MV-4-11 (cell line): ENCODE measurements around the gene LMBR1.
"Not testable (repeated sequence)": the region's sequence is repeated elsewhere in the genome, so short reads cannot be mapped to it uniquely, and the experiment has no call there.

Experiments
- DNase-seq: peaks from one replicate; lab custom pipeline; 2025; lab: John Stamatoyannopoulos, UW

LMBR1 gene

DNA sequence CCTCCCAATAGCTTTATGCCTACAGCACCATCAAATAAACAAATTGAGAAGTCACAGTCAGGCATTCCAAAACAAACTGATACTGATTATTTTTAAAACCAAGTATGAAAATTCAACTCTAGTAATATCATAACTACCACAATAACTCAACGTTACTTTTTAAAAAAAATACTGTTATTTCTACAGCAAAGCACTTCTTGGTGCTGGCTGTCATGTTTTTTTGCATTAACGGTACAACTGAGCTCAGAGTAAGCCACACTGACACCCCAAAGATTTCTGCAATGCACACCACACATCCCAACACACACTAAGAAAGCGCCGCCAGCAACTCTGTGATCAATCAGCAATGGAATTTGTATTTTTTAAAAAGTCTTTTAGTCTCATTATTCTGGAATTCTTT is 138.8 kb downstream of the LMBR1 start:
- no peak for DNase-seq

DNA sequence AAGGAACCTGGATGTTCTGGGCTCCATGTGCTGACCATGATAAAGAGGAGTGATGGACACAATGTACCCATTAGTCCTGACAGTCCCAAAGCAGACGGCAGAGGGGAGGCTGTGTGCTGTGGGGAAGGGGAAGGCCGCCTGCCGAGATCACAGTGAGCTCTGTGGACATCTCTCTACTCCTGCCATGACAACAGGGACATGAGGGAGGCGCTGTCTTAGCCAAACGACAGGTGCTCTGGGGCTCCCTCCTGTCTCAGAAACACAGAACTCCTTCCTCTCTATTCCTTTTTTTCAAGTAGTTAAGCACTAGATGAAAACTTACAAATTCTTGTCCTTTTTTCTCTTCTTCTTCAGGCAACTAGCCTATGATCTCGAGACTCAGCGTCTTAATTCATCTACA is 139.4 kb downstream of the LMBR1 start:
- DNase-seq: no peak

DNA sequence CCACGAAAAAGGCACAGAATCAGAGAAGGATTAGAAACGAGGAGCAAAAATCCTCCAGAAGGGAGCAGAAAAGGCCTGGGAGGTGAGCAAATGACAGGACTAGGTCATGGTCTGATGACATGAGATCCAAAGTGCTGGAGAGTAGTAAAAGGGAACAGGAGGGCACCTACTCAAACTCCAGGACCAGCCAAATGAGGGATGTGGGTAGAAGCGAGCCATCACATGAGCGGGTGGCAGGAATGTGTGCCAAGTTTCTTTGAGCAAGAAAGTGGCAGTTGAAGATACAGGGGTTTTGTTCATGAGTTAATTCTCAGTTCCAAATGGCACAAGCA is 139.8 kb downstream of the LMBR1 start:
- no peak for DNase-seq

DNA sequence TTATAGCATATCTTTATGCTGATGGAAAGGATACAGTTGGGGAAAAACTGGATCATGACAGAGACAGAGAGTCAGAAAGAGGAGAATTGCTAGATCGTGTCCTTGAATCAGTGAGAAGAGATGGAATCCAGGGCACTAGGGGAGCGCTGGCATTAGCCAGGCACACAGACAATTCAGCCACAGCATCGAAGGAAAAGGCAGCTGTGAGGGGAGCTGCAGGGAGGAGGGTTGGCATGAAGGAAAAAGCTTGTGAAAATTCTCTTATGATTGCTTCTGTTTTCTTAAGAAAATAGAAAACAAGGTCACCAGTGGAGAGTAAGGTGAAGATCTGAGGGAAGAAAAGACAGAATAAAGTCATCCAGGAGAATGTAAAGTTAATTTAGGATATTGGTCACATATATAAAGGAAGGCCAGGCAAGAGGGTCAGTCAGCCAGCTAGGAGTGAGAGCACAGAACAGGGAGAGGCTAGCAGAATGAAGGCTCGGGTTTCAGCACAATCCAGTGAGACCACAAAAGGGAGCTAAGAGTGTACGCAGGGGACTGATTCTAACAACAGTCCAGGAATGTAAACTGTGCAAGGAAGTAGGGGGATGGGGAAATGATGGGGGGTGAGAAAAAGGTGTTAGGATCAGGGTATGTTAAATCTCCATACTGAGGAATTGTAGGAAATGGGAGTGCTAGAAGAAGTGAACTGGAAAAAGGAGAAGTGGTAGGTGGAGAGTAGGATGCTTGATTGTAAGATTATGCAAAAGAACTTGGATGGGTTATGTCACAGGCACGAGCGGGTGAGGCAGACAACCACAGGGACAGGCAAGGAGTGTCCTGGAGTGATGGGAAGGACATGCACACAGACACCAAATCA is 140.4 kb downstream of the LMBR1 start:
- peak; percentile 8 for DNase-seq

DNA sequence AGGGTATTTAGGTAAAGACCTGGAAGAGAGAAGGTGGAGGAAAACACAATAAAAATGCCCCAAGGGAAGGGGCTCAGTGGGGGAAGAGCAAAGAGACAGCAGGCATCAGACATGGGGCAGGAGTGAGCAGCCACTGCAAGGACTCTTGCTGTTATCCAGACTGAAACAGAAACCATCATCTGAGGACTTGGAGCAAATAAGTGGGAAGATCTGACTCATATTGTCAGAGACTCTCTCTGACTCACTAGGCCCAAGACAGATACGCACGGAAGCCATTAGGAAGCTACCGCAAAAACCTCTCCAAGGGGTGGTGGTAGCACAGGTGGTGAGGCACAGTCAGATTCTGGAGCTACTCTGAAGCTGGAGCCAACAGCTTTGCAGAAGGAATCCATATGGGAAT is 141.7 kb downstream of the LMBR1 start:
- peak; percentile 86 for DNase-seq

DNA sequence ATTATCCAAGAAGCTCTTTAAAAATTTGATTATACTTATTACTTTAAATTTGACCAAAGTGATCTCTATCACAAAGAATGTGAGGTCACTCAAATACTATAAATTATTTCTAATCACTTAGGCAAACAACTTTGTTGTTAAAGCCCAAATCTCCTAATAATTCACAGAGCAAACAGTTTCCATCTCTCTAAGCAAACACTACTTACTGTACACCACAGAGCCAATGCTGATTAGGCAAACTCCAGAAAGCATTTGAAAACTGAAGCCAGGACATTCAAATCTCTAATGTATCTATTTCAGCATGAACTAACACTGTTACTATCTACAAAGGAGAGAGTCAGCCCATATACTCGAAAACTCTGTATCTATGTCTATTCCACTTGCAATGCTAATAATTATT is 145.3 kb downstream of the LMBR1 start:
- DNase-seq: no peak

DNA sequence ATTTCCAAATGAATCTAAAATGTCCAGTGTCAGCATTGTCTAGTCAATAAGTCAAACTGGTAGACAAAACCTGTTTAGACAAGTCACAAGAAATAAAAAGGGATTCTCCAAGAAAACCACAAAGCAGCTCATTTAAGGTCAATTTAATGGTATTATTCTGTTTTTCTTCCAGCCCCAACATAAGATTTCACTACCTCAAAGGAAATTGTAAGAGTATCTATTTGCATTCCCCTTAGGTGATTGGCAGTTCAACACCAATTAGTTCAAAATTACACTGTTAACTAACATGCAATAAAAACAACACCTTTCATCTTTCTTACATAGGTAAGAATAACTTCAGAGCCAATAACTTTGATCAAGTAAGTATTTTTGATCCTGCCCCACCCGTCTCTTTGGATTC is 146.1 kb downstream of the LMBR1 start:
- DNase-seq: no peak

DNA sequence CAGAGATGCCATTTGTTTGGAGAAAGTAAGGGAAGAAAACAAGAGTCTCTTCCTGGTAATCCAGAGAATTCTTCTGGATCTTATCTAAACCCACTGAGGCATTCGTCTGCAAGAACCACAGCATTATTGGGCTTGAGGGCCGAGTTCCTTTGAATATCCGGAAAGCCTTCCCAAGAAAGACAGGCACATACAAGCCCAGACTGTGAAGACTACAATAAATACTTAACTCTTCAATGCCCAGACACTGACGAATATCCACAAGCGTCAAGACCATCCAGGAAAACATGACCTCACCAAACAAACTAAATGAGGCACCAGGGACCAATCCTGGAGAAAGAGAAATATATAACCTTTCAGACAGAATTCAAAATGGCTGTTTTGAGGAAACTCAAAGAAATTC is 153.4 kb downstream of the LMBR1 start:
- no peak for DNase-seq

DNA sequence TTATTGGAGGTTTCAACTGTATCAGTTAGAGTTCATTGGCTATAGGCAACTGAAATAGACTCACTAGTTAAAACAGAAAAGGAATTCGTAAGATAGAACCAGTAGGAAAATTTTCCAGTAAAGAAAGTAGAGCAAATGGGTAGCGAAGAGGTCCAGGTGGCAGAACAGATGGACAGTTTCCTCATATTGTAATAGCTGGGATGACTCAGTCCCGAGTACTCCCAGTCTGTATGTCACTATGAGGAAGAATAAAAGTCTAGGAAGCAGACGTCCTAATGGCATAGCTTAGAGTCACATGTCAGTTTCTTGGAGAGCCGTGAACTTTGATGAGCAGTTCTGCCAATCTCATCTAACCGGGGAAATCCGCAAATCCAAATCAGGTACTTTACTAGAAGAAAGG is 157.1 kb downstream of the LMBR1 start:
- no peak for DNase-seq

DNA sequence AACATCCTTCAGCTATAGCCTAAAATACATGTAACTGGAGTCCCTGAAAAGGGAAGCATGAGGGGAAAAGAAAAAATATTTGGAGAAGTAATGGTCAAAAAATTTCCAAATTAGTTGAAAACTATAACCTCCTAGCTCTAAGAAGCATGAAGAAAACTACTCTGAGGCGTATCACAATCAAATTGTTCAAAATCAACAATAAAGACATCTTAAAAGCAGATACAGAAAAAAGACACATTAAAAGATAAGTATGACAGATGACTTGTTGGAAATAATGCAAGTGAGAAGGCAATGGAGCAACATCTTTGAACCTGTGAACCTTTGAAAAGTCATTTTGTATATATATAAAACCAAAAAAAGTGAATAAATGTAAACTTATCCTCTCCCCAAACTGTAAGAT is 159.3 kb downstream of the LMBR1 start:
- DNase-seq: no peak

DNA sequence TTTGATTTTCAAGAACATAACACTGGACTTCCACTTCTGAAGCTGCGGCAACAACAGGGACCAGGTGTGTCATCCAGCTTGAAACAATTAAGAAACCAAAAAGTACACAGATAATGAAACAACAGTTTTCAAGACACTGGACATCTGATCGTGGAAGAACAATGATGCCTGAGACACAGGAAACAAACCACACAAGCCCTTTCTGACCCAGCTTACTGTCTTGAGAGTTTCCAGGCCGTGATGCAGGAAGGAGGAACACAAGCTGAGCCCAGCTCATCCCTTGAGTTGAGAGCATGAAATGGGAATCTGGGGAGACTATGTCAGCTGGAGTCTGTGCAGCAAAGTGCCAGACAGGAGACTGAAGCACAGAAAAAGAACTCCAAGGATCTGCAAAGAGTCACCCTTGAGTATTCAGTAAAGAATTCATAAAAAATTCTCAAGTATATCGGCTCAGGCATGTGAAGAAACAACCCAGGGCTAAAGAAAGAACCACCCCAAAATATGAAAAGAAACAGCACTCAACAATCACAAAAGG is 160.8 kb downstream of the LMBR1 start:
- DNase-seq: no peak

DNA sequence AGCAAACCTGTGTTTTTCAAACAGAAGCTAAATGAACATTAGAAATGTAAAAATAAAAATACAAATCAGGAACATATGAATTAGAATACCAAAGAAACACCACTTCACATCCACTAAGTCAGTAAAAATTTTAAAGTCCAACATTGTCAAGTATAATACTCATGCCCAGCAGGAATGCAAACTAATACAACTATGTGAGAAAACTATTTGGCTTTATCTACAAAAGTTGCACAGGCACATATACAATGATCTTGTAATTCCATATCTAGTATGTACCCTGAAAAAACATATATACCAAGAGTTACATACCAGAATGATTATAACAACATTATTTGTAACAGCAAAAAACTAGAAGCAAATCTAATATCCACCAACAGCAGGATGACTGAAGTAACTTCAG is 161.3 kb downstream of the LMBR1 start:
- DNase-seq: no peak

DNA sequence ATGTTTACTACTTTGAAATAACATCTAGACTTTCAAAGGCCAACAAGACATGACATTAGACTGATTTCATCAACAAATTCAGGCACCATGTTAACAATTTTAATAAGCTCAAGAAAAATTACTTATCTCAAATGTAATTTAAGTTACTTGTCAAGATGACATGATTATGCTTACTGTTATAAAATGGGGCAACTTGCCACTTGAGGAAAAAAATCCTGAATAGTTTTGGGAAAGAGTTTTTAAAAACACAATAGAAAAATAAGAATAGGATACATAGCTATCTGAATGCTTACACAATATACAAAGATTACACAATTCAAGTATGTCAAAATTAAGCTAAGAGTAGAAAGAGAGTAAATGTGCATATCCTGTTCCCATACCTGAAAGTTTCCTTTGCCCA is 167.0 kb downstream of the LMBR1 start:
- DNase-seq: no peak

DNA sequence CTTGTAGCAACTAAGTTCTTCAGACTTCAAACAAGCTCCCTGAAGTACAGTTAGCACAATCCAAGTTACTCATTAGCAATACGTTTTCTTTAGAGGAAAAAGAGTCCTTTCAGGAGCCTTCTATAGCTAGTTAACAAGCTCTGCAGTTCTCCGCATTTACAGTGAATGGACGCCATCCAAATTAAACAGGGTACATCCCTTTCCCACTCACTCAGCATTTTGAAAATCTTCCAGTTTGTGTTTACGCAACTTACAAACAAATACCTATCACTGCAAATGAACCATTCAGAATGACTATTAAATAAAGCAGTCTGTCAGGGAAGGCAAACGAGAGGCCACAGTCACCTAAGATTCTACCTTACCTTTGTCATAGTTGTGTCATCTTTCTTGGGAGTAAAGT is 167.9 kb downstream of the LMBR1 start:
- DNase-seq: no peak

DNA sequence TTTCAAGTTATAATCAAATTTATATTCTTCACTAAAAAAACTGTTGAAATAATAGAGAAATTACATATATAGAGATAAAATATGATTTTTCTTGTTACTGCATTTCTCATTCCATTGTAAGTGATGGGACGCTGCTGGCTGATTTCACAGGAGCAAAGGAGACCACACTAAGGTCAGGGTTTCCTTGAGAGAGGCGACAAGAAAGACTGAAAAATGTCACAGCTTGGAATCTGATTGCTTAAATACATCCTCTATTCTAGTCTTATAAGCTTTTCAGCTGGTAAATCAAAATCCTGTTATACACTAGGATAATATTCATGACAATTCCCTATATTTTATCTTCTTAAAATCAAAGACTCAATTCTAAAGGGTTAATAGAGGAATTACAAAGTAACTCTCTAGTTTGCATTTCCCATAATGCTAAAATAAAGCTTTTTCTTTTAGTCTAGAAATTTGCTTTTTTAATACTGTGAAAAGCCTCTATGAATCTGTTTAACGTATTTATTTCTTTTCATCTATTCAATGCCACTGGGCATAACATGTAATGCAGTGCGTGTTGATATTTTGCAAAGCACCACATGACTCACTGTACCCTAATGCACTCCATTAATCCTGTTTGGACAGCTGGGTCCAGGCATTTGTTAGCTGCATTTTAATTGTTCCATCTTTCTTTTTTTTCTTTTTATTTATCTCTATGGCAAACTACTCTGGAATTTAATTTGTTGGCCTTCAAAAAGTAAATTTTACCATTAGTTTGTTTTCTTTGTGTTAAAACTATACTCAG is 170.7 kb downstream of the LMBR1 start:
- no peak for DNase-seq

DNA sequence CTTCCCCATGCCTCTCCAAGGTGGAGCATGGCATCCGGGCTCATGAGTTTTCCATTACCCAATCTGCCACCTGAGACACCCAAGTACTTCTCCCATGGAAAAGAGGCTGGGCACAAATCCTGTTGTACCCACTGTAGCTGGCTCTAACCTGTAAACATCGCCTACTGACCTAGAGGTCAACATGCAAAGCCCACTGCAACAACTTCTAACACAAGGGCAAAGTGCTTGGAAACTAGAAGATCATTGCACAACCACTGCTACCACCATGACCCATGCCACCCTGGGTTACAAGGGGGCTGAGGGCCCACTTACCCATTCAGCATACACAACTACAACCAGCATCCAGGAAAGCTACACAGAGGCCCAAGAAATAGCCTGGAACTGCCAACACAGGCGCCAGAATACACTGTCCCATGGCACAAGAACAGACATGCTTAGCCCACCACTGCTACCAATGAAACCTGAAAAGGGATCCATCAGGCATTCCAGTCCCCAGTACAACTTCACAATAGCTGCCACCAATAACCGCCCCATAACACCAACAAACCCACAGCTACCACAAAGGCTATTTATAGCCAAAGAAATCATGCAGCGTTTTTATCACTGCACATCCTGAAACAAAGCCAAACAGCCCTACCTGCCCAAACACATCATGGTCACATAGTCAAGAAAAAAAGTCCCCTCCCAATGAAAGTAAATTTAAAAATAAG is 189.1 kb downstream of the LMBR1 start:
- peak; percentile 30 for DNase-seq

DNA sequence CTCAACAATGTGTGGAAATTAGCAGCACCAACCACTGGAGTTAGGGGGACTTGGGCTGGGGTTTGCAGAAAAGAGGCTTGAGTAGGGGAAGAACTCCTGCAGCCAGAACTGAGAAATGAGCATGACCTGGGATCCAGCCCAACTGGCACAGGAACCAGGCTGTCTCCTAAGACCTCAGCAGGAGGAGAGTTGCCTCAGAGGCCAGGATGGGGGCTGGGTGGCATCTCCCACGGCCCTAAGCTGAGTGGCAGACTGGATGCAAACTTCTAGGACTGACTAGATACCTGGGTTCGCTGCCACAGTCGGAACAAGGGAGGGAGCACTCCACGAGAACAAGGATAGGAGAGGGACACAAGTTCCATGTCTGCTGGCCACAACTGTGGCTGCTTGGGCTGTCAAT is 189.8 kb downstream of the LMBR1 start:
- no peak for DNase-seq

DNA sequence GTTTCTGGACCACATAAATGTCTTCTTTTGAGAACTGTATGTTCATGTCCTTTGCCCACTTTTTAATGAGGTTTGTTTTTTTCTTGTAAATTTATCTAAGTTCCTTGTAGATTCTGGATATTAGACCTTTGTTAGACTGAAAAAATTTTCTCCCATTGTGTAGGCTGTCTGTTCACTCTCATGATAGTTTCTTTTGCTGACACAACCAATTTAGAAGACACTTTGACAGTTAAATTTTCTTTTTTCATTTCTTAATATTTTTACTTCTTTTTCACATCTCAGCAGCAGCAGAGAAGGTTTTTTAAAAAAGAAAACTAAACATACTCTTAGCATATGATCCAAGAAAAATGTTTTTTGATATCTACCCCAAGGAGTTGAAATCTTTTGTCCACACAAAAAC is 190.6 kb downstream of the LMBR1 start:
- no peak for DNase-seq

DNA sequence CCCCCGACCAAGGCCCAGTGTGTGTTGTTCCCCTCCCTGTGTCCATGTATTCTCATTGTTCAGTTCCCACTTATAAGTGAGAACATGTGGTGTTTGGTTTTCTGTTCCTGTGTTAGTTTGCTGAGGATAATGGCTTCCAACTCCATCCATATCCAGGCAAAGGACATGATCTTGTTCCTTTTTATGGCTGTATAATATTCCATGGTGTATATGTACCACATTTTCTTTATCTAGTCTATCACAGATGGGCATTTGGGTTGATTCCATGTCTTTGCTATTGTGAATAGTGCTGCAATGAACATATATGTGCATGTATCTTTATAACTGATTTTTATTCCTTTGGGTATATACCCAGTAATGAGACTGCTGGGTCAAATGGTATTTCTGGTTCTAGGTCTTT is 191.2 kb downstream of the LMBR1 start:
- not testable (repeated sequence) for DNase-seq

DNA sequence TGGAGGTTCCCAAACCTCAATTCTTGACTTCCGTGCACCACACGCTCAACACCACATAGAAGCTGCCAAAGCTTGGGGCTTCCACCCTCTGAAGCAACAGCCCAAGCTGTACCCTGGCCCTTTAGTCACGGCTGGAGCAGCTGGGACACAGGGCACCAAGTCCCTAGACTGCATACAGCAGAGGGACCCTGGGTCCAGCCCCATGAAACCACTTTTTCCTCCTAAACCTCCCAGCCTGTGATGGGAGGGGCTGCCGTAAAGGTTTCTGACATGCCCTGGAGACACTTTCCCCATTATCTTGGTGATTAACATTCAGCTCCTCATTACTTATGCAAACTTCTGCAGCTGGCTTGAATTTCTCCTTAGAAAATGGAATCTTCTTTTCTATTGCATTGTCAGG is 194.5 kb downstream of the LMBR1 start:
- not testable (repeated sequence) for DNase-seq

DNA sequence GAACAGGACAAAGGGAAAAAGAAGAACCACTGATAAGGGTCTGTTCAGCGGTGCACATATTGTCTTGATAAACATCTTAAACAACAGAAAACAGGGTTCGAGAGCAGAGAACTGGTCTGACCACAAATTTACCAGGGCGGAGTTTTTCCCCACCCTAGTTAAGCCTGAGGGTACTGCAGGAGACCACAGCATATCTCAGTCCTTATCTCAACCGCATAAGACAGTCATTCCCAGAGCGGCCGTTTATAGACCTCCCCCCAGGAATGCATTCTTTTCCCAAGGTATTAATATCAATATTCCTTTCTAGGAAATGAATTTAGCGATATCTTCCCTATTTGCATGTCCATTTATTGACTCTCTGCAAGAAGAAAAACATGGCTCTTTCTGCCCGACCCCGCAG is 195.7 kb downstream of the LMBR1 start:
- DNase-seq: peak; percentile 2

DNA sequence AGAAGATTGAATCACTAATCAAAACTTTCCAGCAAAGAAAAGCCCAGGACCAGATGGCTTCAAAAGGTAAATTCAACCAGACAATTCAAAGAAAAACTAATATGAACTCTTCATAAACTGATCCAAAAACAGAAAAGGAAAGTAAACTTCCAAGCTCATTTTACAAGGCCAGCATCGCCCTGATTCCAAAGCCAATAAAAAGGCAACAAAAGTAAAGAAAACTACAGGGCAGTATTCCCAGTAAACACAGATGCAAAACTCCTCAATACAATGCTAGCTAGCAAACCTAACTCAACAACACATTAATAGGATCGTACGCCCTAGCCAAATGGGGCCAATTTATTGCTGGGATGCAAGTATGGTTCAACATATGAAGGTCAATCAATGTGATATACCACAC is 199.4 kb downstream of the LMBR1 start:
- no peak for DNase-seq

DNA sequence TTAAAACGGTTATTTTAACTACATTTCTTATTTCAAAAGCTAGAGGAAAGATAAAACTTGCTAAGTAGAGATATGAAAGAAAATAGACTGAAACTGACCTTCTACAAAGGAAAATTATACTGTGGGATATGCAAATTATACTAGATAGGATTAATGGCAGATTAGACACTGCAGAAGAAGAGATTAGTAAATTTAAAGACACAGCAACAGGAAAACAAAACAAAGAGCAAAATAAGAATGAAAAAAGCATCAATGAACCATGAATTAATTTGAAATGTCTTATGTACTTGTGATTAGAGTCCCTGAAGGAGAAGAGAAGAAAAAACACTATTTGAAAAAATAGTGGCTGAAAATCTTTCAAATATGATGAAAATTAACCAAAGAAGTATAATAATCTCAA is 200.1 kb downstream of the LMBR1 start:
- no peak for DNase-seq
